DMS153 (cell line): ENCODE data around the gene RPS29.
A peak's percentile ranks its signal among the peaks of the same experiment; 100 is the strongest.
"Not testable (repeated sequence)": the region's sequence is repeated elsewhere in the genome, so short reads cannot be mapped to it uniquely, and the experiment has no call there.

Experiments
- DNase-seq: peaks from one replicate; lab custom pipeline; 2025; lab: John Stamatoyannopoulos, UW

RPS29 gene

GRCh38 chr14:49585803-49586672 is at the start of gene RPS29:
Gene RPS29 (minus strand): TSS chr14:49586380. CDS start chr14:49586346, 34 bp downstream.
- DNase-seq, result peak; percentile 97

- DNase-seq, result peak; percentile 33
Observed at GRCh38 chr14:49634547-49635334, 48.6 kb upstream of the RPS29 start, which contains the start of gene DNAAF2. Gene DNAAF2 (minus strand): TSS chr14:49635244. CDS start chr14:49635149, 95 bp downstream.

GRCh38 chr14:49633640-49634546 is 47.7 kb upstream of the RPS29 start:
- peak; percentile 89 for DNase-seq

- DNase-seq, result no peak
Observed at GRCh38 chr14:49623941-49624839, 38.0 kb upstream of the RPS29 start.

DNA sequence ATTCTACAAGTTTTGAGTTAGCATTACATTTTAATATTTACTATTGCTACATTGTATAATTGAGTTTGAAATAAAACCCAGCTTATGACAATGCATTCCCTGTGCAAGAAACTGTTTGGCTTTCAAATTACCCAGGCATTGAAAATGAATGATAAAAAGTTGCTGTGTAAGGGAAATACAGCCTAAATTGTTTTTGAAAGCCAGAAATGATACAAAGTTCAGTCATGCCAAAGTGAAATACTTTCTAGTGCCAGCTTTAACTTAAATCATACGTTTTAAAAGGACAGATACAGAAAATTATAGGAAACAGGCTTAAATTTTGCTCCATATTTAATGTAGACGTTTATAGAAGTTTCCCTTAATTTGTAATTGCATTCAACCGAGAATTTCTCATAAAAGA is 37.2 kb upstream of the RPS29 start:
- no peak for DNase-seq

DNA sequence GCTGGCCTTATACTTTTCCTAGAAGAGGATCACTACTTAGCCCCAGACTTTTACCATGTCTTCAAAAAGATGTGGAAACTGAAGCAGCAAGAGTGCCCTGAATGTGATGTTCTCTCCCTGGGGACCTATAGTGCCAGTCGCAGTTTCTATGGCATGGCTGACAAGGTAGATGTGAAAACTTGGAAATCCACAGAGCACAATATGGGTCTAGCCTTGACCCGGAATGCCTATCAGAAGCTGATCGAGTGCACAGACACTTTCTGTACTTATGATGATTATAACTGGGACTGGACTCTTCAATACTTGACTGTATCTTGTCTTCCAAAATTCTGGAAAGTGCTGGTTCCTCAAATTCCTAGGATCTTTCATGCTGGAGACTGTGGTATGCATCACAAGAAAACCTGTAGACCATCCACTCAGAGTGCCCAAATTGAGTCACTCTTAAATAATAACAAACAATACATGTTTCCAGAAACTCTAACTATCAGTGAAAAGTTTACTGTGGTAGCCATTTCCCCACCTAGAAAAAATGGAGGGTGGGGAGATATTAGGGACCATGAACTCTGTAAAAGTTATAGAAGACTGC is 35.9 kb upstream of the RPS29 start:
- no peak for DNase-seq

DNA sequence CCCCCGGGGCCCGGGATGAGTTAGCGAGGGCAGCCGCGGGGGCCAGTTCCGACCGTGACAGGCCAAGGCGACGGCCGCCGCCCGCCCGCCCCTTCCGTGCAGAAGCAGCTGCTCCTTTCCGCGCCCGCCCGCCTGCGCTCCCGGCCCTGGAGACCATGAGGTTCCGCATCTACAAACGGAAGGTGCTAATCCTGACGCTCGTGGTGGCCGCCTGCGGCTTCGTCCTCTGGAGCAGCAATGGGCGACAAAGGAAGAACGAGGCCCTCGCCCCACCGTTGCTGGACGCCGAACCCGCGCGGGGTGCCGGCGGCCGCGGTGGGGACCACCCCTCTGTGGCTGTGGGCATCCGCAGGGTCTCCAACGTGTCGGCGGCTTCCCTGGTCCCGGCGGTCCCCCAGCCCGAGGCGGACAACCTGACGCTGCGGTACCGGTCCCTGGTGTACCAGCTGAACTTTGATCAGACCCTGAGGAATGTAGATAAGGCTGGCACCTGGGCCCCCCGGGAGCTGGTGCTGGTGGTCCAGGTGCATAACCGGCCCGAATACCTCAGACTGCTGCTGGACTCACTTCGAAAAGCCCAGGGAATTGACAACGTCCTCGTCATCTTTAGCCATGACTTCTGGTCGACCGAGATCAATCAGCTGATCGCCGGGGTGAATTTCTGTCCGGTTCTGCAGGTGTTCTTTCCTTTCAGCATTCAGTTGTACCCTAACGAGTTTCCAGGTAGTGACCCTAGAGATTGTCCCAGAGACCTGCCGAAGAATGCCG is 35.1 kb upstream of the RPS29 start:
- DNase-seq, result peak; percentile 35

DNA sequence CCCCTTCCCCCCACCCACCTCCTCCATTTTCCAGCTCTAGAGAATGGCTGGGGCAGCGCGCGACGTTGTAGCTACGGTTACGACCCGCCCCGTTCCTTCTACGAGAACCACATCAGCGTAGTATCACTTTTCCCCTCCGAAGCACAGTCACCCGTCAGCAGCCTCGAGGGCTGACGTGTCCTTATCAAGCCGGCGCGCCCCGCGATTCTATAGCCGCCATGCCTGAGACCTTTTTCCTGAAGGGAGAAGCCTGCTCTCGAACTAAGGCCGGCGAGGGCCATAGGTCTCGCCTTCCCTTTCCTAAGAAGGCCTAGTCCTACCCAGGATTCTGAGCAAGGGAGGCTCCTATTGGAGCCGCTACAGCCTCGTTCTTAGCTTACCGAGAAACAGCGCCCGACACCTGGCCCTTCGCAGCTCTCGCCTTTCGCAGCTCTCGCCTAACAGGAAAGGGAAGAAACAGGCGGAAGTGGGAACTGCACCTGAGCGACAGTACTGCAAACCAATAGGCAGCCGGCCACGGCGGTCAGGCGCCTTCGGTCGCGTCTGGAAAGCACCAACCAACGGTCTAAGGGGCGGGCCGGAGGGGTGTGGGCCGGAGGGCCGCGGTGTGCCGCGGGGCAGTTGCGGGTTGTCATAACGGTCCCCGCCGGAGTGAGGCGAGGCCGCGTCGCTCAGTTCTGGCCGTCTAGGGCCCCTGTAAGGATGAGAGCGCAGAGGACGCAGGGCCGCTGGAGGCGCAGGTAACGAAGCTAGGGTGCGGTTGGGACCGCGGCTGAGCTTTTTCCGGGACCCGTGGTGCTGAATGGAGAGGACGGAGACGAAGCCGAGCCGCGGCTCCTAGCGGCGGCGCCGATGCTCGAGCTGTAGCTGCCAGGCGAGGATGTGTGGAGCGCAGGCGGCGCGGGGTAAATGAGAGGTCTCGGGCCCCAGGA is 34.3 kb upstream of the RPS29 start, which contains the start of the genes MGAT2 and RPL36AL:
MGAT2 (plus strand) TSS at position 618 of the 932 bp plus-strand sequence. CDS start 470 bp downstream, outside the sequence.
RPL36AL (minus strand) TSS at position 445 of the 932 bp plus-strand sequence. CDS start 1,522 bp downstream, outside the sequence.
- DNase-seq, result peak; percentile 97

DNA sequence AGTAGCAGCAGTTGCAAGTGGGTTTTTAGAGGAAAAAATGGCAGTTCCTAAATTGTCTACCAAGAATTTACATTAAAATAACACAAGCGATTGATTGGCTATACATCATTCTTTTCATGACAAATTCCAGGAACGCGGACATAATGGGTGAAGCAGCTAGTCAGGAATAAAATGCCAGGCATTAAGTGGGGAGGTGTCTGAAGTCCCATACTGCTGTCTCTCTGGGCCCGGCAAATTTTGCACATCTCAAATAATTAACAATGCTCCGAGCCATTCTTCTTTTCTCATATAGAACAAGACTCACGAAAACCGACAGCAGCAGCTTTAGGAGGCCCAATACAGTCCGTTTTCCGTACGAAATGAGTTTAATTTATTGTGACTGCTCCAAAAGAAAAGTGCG is 33.5 kb upstream of the RPS29 start:
- no peak for DNase-seq

DNA sequence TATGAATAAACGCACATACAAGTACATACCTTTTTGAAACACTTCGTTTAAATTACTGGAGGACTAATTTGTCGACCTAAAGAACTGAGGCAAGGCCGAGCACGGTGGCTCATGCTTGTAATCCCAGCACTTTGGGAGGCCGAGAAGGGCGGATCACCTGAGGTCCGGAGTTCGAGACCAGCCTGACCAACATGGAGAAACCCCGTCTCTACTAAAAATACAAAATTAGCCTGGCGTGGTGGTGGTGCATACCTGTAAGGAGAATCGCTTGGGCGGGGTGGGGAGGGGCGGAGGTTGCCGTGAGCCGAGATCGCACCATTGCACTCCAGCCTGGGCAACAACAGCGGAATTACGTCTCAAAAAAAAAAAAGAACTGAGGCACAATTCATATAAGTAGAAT is 33.1 kb upstream of the RPS29 start:
- not testable (repeated sequence) for DNase-seq

GRCh38 chr14:49617852-49618519 is 31.8 kb upstream of the RPS29 start:
- DNase-seq, result no peak

DNA sequence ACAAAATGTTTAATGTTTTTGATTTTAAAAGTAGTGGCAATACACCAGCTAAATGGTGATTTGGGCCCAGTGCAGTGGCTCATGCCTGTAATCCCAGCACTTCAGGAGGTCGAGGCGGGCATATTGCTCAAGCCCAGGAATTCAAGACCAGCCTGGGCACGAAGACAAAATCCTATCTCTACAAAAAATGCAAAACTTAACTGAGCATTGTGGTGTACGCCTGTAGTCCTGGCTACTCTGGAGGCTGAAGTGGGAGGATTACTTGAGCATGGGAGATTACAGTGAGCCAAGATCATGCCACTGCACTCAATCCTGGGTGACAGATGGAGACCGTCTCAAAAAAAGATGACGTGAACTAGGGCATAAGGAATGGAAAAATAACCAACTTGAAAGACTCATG is 29.6 kb upstream of the RPS29 start:
- no peak for DNase-seq

- no peak for DNase-seq
Observed at GRCh38 chr14:49614196-49614595, 28.0 kb upstream of the RPS29 start.

DNA sequence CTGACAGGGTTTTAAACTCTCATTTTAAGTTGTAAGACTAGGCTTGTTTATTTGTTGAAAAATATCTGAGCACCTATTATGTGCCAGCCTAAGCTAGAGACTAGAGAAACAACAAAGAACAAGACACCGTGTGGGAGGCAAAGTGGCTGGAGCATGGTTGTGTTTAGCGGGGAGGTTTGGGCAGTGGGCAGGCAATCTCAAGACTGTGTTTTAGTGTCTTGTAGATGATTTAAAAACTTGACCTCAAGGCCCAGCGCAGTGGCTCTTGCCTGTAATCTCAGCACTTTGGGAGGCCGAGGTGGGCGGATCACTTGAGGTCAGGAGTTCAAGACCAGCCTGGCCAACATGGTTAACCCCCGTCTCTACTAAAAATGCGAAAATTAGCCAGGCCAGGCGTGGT is 26.5 kb upstream of the RPS29 start:
- no peak for DNase-seq

DNA sequence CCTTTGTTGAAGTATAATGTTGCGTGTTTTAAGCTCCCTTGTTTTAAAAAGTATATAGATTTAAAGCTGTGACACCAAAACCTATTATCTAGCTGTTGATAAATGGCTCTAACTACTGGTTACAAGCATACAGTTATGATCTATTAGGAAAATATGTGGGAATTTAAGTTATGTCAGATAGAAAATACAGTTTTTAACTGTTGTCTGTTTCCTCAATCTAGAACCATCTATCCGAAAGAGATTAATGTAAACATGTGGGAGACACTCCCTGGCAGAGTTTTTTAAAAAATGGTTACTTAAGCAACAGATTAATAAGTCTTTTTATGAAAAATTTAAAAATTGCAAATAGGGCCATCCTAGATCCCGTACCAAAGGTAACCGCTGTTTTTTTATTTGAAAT is 26.1 kb upstream of the RPS29 start:
- no peak for DNase-seq

- DNase-seq, result no peak
Observed at GRCh38 chr14:49607583-49607982, 21.4 kb upstream of the RPS29 start.

GRCh38 chr14:49598485-49599300 is 12.5 kb upstream of the RPS29 start, which contains the start of gene LRR1:
Gene LRR1 (plus strand): TSS chr14:49598940. CDS start chr14:49599021, 81 bp downstream.
- DNase-seq, result peak; percentile 77
